IMR-90 (cell line): Measurements from ENCODE around the gene TSSC4. TPM values are rescaled to one million over a fixed set of nuclear protein-coding genes. Genes with fewer than 3 reads are reported as not detected.

Source experiments
- ATAC-seq: fragments of 200-7000 bp; cut with Tn5 transposase; 2 replicates; pipeline ENCODE4 v1.9.1; 2020; ENCODE audit warnings: low read depth, mild to moderate bottlenecking, moderate library complexity
- BruUV-seq: library from RNA; stranded (reverse); fragments of 400-500 nt; replicated peaks from 2 replicates; lab custom pipeline; 2021; lab: Mats Ljungman, UMichigan
- CTCF ChIA-PET: fragments of 300-600 bp; formaldehyde crosslinking; extraction: SDS; loops from one replicate; lab custom pipeline; 2021; ENCODE audit warnings: antibody characterized with exemption; lab: Yijun Ruan, JAX
- POLR2A ChIA-PET: fragments of 300-600 bp; sonication (Branson Sonifier 250); formaldehyde crosslinking; loops from one replicate; lab custom pipeline; 2022; ENCODE audit warnings: antibody characterized with exemption; ENCODE audit not compliant: unreplicated experiment; lab: Charles Lee
- DNase-seq: peaks from one replicate; pipeline ENCODE4 v3.0.0; 2013
- H2AFZ ChIP-seq: replicated peaks from 2 replicates; pipeline ENCODE3; 2013; ENCODE audit warnings: low read length, mild to moderate bottlenecking; ENCODE audit not compliant: poor library complexity
- H2AK5ac ChIP-seq: 2 replicates; pipeline ENCODE4 v1.6.1; 2013; ENCODE audit warnings: low read depth, low read length, inconsistent platforms
- H2AK9ac ChIP-seq: replicated peaks from 2 replicates; pipeline ENCODE3; 2013; ENCODE audit warnings: mild to moderate bottlenecking, low read depth, low read length, moderate library complexity; ENCODE audit not compliant: poor library complexity
- H2BK120ac ChIP-seq: 2 replicates; pipeline ENCODE4 v1.6.1; 2013; ENCODE audit warnings: low read depth, low read length, inconsistent platforms
- H2BK15ac ChIP-seq: 3 replicates; pipeline ENCODE4 v1.6.1; 2013; ENCODE audit warnings: low read depth, low read length, inconsistent platforms
- H2BK20ac ChIP-seq: 2 replicates; pipeline ENCODE4 v1.6.1; 2013; ENCODE audit warnings: low read depth, mild to moderate bottlenecking, inconsistent platforms, low read length, moderate library complexity
- H2BK5ac ChIP-seq: 2 replicates; pipeline ENCODE4 v1.6.1; 2013; ENCODE audit warnings: mild to moderate bottlenecking, low read depth, low read length, inconsistent platforms; ENCODE audit not compliant: poor library complexity, severe bottlenecking
- H3K14ac ChIP-seq: replicated peaks from 2 replicates; pipeline ENCODE4 v1.6.1; 2013; ENCODE audit warnings: low read depth, low read length, inconsistent platforms
- H3K18ac ChIP-seq: 2 replicates; pipeline ENCODE4 v1.6.1; 2013; ENCODE audit warnings: low read depth, low read length, control low read depth
- H3K23ac ChIP-seq: 2 replicates; pipeline ENCODE4 v1.6.1; 2013; ENCODE audit warnings: low read depth, low read length, inconsistent platforms
- H3K27ac ChIP-seq: 2 replicates; pipeline ENCODE4 v1.5.1; 2013; ENCODE audit warnings: mild to moderate bottlenecking, control low read depth, low read length; ENCODE audit not compliant: insufficient read depth
- H3K27me3 ChIP-seq: 2 replicates; pipeline ENCODE4 v1.6.1; 2013; ENCODE audit warnings: low read length; ENCODE audit not compliant: control insufficient read depth, insufficient read depth
- H3K36me3 ChIP-seq: 2 replicates; pipeline ENCODE4 v1.6.1; 2013; ENCODE audit warnings: low read length, mixed read lengths; ENCODE audit not compliant: control insufficient read depth, insufficient read depth
- H3K4ac ChIP-seq: 2 replicates; pipeline ENCODE4 v1.6.1; 2013; ENCODE audit warnings: low read depth, low read length, inconsistent platforms
- H3K4me1 ChIP-seq: 2 replicates; pipeline ENCODE4 v1.6.1; 2013; ENCODE audit warnings: low read length, mixed read lengths; ENCODE audit not compliant: control insufficient read depth, insufficient read depth
- H3K4me2 ChIP-seq: 2 replicates; pipeline ENCODE4 v1.6.1; 2013; ENCODE audit warnings: low read depth, mild to moderate bottlenecking, control low read depth, low read length, moderate library complexity
- H3K4me3 ChIP-seq: 2 replicates; pipeline ENCODE4 v1.5.1; 2013; ENCODE audit warnings: low read depth, mild to moderate bottlenecking, control low read depth, low read length, moderate library complexity; ENCODE audit not compliant: insufficient read depth
- H3K56ac ChIP-seq: 2 replicates; pipeline ENCODE4 v1.6.1; 2013; ENCODE audit warnings: low read length, inconsistent platforms; ENCODE audit not compliant: insufficient read depth; ENCODE audit errors: extremely low read depth
- H3K79me1 ChIP-seq, 2 experiments: 2 replicates each; pipeline ENCODE4 v1.6.1; 2013; ENCODE audit warnings: low read length in 2 of 2, inconsistent platforms in 1 of 2, low read depth in 1 of 2
- H3K9ac ChIP-seq: 2 replicates; pipeline ENCODE4 v1.6.1; 2013; ENCODE audit warnings: low read depth, low read length, control low read depth
- H3K9me1 ChIP-seq: 2 replicates; pipeline ENCODE4 v1.6.1; 2013; ENCODE audit warnings: low read length, inconsistent platforms; ENCODE audit not compliant: insufficient read depth
- H3K9me3 ChIP-seq: 2 replicates; pipeline ENCODE4 v1.6.1; 2013; ENCODE audit warnings: low read length; ENCODE audit not compliant: control insufficient read depth, insufficient read depth
- H4K20me1 ChIP-seq: 2 replicates; pipeline ENCODE4 v1.6.1; 2013; ENCODE audit warnings: low read length, inconsistent platforms; ENCODE audit not compliant: insufficient read depth
- H4K5ac ChIP-seq: 2 replicates; pipeline ENCODE4 v1.6.1; 2013; ENCODE audit warnings: mild to moderate bottlenecking, low read depth, low read length, control low read depth
- H4K8ac ChIP-seq, 2 experiments: 2 replicates each; pipeline ENCODE4 v1.6.1; 2013; ENCODE audit warnings: low read depth in 2 of 2, low read length in 2 of 2, control low read depth in 1 of 2, inconsistent platforms in 1 of 2
- H4K91ac ChIP-seq: 2 replicates; pipeline ENCODE4 v1.6.1; 2013; ENCODE audit warnings: low read depth, low read length, inconsistent platforms; ENCODE audit not compliant: insufficient read depth
- CEBPB ChIP-seq: IDR thresholded peaks from 2 replicates; pipeline ENCODE4 v1.6.1; 2012; ENCODE audit warnings: low read depth, low read length, improper control_type of control experiment
- CTCF ChIP-seq: conservative IDR thresholded peaks from 2 replicates; pipeline ENCODE4 v1.5.1; 2012; ENCODE audit warnings: mild to moderate bottlenecking, low read depth, low read length, improper control_type of control experiment
- ELK1 ChIP-seq: fragments of 150-350 bp; IDR thresholded peaks from 2 replicates; pipeline ENCODE4 v1.6.1; 2016; ENCODE audit warnings: low read depth, mild to moderate bottlenecking, low read length, moderate library complexity, borderline replicate concordance
- MAFK ChIP-seq: IDR thresholded peaks from 2 replicates; pipeline ENCODE4 v1.6.1; 2012; ENCODE audit warnings: low read depth, low read length, improper control_type of control experiment
- MAZ ChIP-seq: IDR thresholded peaks from 2 replicates; pipeline ENCODE4 v1.6.1; 2012; ENCODE audit warnings: low read depth, mild to moderate bottlenecking, low read length, improper control_type of control experiment, moderate library complexity, borderline replicate concordance
- MXI1 ChIP-seq: IDR thresholded peaks from 2 replicates; pipeline ENCODE4 v1.6.1; 2012; ENCODE audit warnings: low read depth, mild to moderate bottlenecking, low read length, moderate library complexity, borderline replicate concordance
- NFE2L2 ChIP-seq: fragments of 150-350 bp; IDR thresholded peaks from 2 replicates; pipeline ENCODE4 v1.6.1; 2016; ENCODE audit warnings: low read depth, mild to moderate bottlenecking, low read length
- POLR2A ChIP-seq: IDR thresholded peaks from 2 replicates; pipeline ENCODE4 v1.6.1; 2012; ENCODE audit warnings: mild to moderate bottlenecking, low read depth, low read length
- RAD21 ChIP-seq: IDR thresholded peaks from 2 replicates; pipeline ENCODE4 v1.6.1; 2012; ENCODE audit warnings: low read length, improper control_type of control experiment
- RCOR1 ChIP-seq: IDR thresholded peaks from 2 replicates; pipeline ENCODE4 v1.6.1; 2012; ENCODE audit warnings: mild to moderate bottlenecking, low read length, improper control_type of control experiment; ENCODE audit not compliant: insufficient replicate concordance
- RFX5 ChIP-seq: IDR thresholded peaks from 2 replicates; pipeline ENCODE4 v1.8.0; 2012; ENCODE audit warnings: low read depth, mild to moderate bottlenecking, low read length, moderate library complexity
- SMC3 ChIP-seq: fragments of 150-350 bp; IDR thresholded peaks from 2 replicates; pipeline ENCODE4 v1.6.1; 2016; ENCODE audit warnings: low read depth, mild to moderate bottlenecking, antibody characterized with exemption, low read length, moderate library complexity
- WGBS, 2 experiments: methylation state at CpG; one replicate each; pipeline versions ENCODE4 v1.1.5 to v1.1.7; 2013; ENCODE audit warnings: missing lambda C conversion rate in 2 of 2; ENCODE audit not compliant: insufficient read length in 1 of 2; ENCODE audit errors: extremely low coverage in 2 of 2; 5-methylcytosine and 5-hydroxymethylcytosine counted together
- dilution Hi-C: fragments of 300-500 bp; cut with HindIII; formaldehyde crosslinking; loops from one replicate; pipeline ENCODE4 v1.14.3; 2018; ENCODE audit warnings: low sequenced_read_pairs; ENCODE audit not compliant: unreplicated experiment
- in situ Hi-C: fragments of 300-500 bp; cut with MboI; formaldehyde crosslinking; loops from 3 replicates; pipeline ENCODE4 v1.14.3; 2019; ENCODE audit warnings: low sequenced_read_pairs, inconsistent platforms, mixed read lengths
- intact Hi-C: fragments of 100-400 bp; cut with micrococcal nuclease; formaldehyde crosslinking; loops from 2 replicates; pipeline ENCODE4 v1.10.0; 2022
- polyA plus RNA-seq, 3 experiments: library from polyadenylated mRNA; depleted of rRNA; stranded (reverse); fragments of >200 nt; gene quantifications; 2 replicates each; pipeline ENCODE4 v1.2.3, GENCODE V29; 2012; ENCODE audit warnings: low replicate concordance in 1 of 3
- total RNA-seq: library from RNA; depleted of rRNA; stranded (reverse); fragments of >200 nt; gene quantifications from 2 replicates; pipeline ENCODE4 v1.2.3, GENCODE V29; 2012

Gene TSSC4
- total and polyA plus RNA-seq, 2 of the 4 experiments (the other 2 are of a cell fraction) = 34.9 to 40.0 TPM

DNA sequence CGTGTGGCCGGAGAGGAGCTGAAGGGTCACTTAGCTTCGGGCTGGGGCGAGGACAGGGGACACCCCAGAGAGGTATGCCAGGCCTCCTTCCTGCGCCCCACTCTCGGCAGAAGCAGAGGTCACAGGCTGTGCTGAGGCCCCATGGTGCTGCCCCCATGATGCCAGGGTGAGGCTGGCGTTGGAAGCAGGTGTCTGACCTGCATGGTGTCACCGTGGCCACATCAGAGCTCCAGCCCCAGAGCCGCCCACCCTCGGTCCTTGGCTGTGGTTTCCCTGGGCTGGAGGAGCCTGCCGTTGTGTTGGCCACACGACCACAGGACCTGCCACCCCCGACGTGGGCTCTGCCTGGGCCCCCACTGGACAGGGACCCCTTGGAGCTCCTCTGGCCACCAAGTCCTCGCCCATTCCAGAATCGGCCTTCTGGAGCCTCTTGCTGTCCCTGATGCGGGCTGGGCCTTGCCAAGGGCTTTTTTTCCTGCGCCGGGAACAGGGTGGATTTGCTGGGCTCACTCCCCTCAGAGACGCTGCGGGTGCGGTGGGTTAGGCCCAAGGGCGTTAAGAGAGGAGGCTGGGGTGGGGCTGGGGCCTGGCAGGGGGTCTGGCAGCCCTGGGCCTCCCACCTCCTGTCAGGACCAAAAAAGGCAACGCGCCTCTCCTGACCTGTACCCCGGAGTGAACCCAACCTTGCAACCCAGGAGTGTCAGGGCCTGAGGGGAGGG is 8.2 kb upstream of the TSSC4 start (continued):
- TF ChIP-seq MAZ = no peak
- TF ChIP-seq POLR2A = no peak
- TF ChIP-seq MXI1 = no peak
- no peak for TF ChIP-seq MAFK
- TF ChIP-seq CEBPB = no peak
- no peak for TF ChIP-seq NFE2L2

DNA sequence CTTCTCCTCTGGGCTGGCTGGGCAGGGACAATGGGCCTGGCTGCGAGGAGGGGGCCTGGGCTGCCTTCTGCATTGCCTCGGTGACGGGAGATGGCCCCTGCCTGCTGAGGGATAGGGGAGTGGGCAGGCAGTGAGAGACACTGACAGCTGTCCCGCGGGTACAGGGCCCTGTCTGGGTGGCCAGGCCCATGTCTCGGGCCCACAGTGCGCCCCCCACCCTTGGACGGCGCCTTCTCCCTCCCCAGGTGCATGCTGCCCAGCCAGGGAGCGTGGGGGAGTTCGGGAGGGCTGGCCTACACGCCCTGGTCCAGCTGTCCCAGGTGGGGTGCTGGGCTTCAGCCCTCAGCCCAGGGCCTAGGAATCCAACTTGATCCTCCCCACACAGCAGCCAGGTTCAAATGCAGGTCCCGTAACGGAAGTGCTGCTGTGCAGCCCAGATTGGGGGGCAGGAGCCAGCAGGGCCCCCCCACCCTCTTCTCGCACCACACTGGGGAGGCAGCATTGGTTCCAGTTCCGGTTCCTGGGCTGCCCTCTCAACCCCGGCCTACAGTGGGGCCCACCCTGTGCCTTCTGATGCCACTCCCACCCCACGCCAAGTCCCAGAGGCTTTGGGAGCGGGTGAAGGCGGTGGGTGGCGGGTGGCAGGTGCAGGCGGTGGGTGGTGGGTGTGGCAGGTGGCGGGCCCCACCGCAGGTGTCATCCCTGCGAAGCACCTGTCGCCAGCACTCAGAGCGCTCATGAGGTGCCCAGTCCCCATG is 7.3 kb upstream of the TSSC4 start:
- Histone ChIP-seq H4K8ac (no peak overlapping the region), H3K27me3 (no peaks in the 10 kb centered on the region), H3K23ac (no peak overlapping the region), H3K56ac (no peak overlapping the region), H2AK5ac (no peak overlapping the region), H2AFZ (no peak overlapping the region), H3K9me3 (no peaks in the 10 kb centered on the region), H4K20me1 (peaks cover 39% of the 10 kb centered on the region), H3K4me2 (no peak overlapping the region), H3K4me1 (peaks cover 26% of the 10 kb centered on the region), H3K18ac (no peak overlapping the region), H3K14ac (no peak overlapping the region), H3K9ac (no peak overlapping the region), H2AK9ac (no peak overlapping the region), H3K79me1 (peaks cover 19 to 43% of the 10 kb centered on the region in 2 experiments), H2BK5ac (no peak overlapping the region), H3K36me3 (peaks cover 55% of the 10 kb centered on the region), H4K91ac (no peak overlapping the region), H3K4me3 (no peak overlapping the region), H3K9me1 (peaks cover 4% of the 10 kb centered on the region; the same call in 1 of the 2 replicates), H3K4ac (no peak overlapping the region), H2BK15ac (no peak overlapping the region), H2BK120ac (no peak overlapping the region), H3K27ac (no peak overlapping the region), H2BK20ac (no peak overlapping the region), H4K5ac (no peak overlapping the region)
- dilution Hi-C loops (no loop called here), intact Hi-C loops (no loop called here), in situ Hi-C loops (no loop called here)
- ChIA-PET POLR2A (no interaction called here), CTCF (no interaction called here)
- 90% methylated on average over 2 of the region's 27 CpGs; no CpG with 5 or more reads in 1 of the 2 experiments for WGBS, 2 experiments
- ATAC-seq (no peak), DNase-seq (no peak)
- no TSS peak for BruUV-seq
- TF ChIP-seq NFE2L2 = no peak
- no peak for TF ChIP-seq MAZ
- TF ChIP-seq POLR2A = no peak
- TF ChIP-seq ELK1 = no peak
- no peak for TF ChIP-seq SMC3
- no peak for TF ChIP-seq RAD21
- TF ChIP-seq RFX5 = no peak
- no peak for TF ChIP-seq RCOR1
- no peak for TF ChIP-seq MAFK
- TF ChIP-seq CEBPB = no peak
- TF ChIP-seq MXI1 = no peak
- no peak for TF ChIP-seq CTCF
